HCT116 (cell line): ENCODE results near the gene HUS1B. TPM values are rescaled to one million over a fixed set of nuclear protein-coding genes. Genes with fewer than 3 reads are reported as not detected.

Source experiments
- ATAC-seq: fragments of 200-7000 bp; cut with Tn5 transposase; 2 replicates; pipeline ENCODE4 v1.9.1; 2020; ENCODE audit warnings: mild to moderate bottlenecking, moderate library complexity
- BruUV-seq: library from RNA; stranded (reverse); fragments of 400-500 nt; replicated peaks from 2 replicates; lab custom pipeline; 2021; lab: Mats Ljungman, UMichigan
- CTCF ChIA-PET: fragments of 300-600 bp; sonication (Branson Sonifier 250); formaldehyde crosslinking; loops from one replicate; lab custom pipeline; 2021; ENCODE audit warnings: antibody characterized with exemption; lab: Charles Lee
- POLR2A ChIA-PET: fragments of 300-600, 350-600 bp; sonication (Branson Sonifier 250); formaldehyde crosslinking; loops from one replicate; lab custom pipeline; 2021; ENCODE audit warnings: antibody characterized with exemption; lab: Charles Lee
- RAD21 ChIA-PET, 2 experiments: fragments of 300-600 bp; sonication (Branson Sonifier 250); formaldehyde crosslinking; loops; one replicate each; lab custom pipeline; 2023; ENCODE audit warnings: low total read pairs in 2 of 2; ENCODE audit not compliant: uncharacterized antibody in 2 of 2, unreplicated experiment in 2 of 2, low non-redundant PET in 1 of 2; lab: Charles Lee
- DNase-seq: peaks from one replicate; pipeline ENCODE4 v3.0.0-alpha.2; 2010; ENCODE audit warnings: low read depth, low spot score
- H2AFZ ChIP-seq: fragments of 200-600 bp; shearing (Covaris generic), sonication (generic); 2 replicates; pipeline ENCODE4 v1.6.1; 2017; ENCODE audit warnings: low read depth, mixed run types, mixed read lengths, antibody characterized with exemption, low read length; ENCODE audit not compliant: poor library complexity, severe bottlenecking
- H3K27ac ChIP-seq: 2 replicates; pipeline ENCODE4 v1.5.1; 2012; ENCODE audit warnings: low read depth, low read length
- H3K27me3 ChIP-seq: fragments of 200-600 bp; sonication (generic); 2 replicates; pipeline ENCODE4 v1.6.1; 2016; ENCODE audit warnings: mixed run types, low read length, mixed read lengths; ENCODE audit not compliant: insufficient read depth
- H3K36me3 ChIP-seq, 2 experiments: fragments of 200-500 bp in 1 of 2; fragments of 200-600 bp in 1 of 2; sonication (Bioruptor generic) in 1 of 2; sonication (generic) in 1 of 2; 2 replicates each; pipeline versions ENCODE4 v1.5.1 to v1.6.1; 2014 to 2016; ENCODE audit warnings: low read length in 2 of 2, inconsistent platforms in 1 of 2, mixed read lengths in 1 of 2, mixed run types in 1 of 2; ENCODE audit not compliant: insufficient read depth in 2 of 2, control insufficient read depth in 1 of 2
- H3K4me1 ChIP-seq, 2 experiments: fragments of 200-600 bp in 1 of 2; sonication (generic) in 1 of 2; 2 replicates each; pipeline versions ENCODE4 v1.5.1 to v1.6.1; 2012 to 2017; ENCODE audit warnings: low read length in 2 of 2, inconsistent platforms in 1 of 2, mild to moderate bottlenecking in 1 of 2, mixed read lengths in 1 of 2, mixed run types in 1 of 2, moderate library complexity in 1 of 2; ENCODE audit not compliant: insufficient read depth in 2 of 2, control insufficient read depth in 1 of 2
- H3K4me2 ChIP-seq: fragments of 200-600 bp; sonication (generic); 2 replicates; pipeline ENCODE4 v1.6.1; 2017; ENCODE audit warnings: mixed run types, low read length, mixed read lengths
- H3K4me3 ChIP-seq, 2 experiments: fragments of 200-600 bp in 1 of 2; sonication (generic) in 1 of 2; replicated peaks in 1 of 2; 2 replicates each; pipeline ENCODE4 v1.5.1; 2011 to 2016; ENCODE audit warnings: low read length in 2 of 2, control low read depth in 1 of 2, low read depth in 1 of 2, mild to moderate bottlenecking in 1 of 2, mixed read lengths in 1 of 2, mixed run types in 1 of 2
- H3K79me2 ChIP-seq: fragments of 200-600 bp; sonication (generic); 2 replicates; pipeline ENCODE4 v1.6.1; 2017; ENCODE audit warnings: mild to moderate bottlenecking, mixed run types, low read length, moderate library complexity, mixed read lengths; ENCODE audit not compliant: insufficient read depth
- H3K9ac ChIP-seq: fragments of 200-600 bp; sonication (generic); 2 replicates; pipeline ENCODE4 v1.6.1; 2016; ENCODE audit warnings: low read length, mixed read lengths
- H3K9me2 ChIP-seq: fragments of 200-600 bp; sonication (generic), shearing (Covaris generic); 2 replicates; pipeline ENCODE4 v1.6.1; 2017; ENCODE audit warnings: mixed run types, mild to moderate bottlenecking, moderate library complexity; ENCODE audit not compliant: insufficient read depth
- H3K9me3 ChIP-seq, 2 experiments: fragments of 200-500 bp in 1 of 2; fragments of 200-600 bp in 1 of 2; sonication (Bioruptor generic) in 1 of 2; sonication (generic) in 1 of 2; 2 replicates each; pipeline ENCODE4 v1.6.1; 2014 to 2017; ENCODE audit warnings: low read length in 2 of 2, mixed read lengths in 2 of 2, inconsistent platforms in 1 of 2, low read depth in 1 of 2, mild to moderate bottlenecking in 1 of 2, mixed run types in 1 of 2, moderate library complexity in 1 of 2; ENCODE audit not compliant: control insufficient read depth in 1 of 2, insufficient read depth in 1 of 2
- H4K20me1 ChIP-seq: fragments of 200-600 bp; sonication (generic), shearing (Covaris generic); 2 replicates; pipeline ENCODE4 v1.6.1; 2017; ENCODE audit warnings: mixed run types, mild to moderate bottlenecking, moderate library complexity; ENCODE audit not compliant: insufficient read depth
- ATF3 ChIP-seq: IDR thresholded peaks from 2 replicates; pipeline ENCODE4 v1.6.1; 2012
- CBX3 ChIP-seq: IDR thresholded peaks from 2 replicates; pipeline ENCODE4 v1.6.1; 2012; ENCODE audit warnings: low read depth
- CEBPB ChIP-seq: IDR thresholded peaks from 2 replicates; pipeline ENCODE4 v1.6.1; 2012; ENCODE audit warnings: low read depth
- CTCF ChIP-seq, 3 experiments: fragments of 200-600 bp in 1 of 3; sonication (generic) in 1 of 3; IDR thresholded peaks in 2 of 3; conservative IDR thresholded peaks in 1 of 3; 2 replicates each; pipeline ENCODE4 v1.5.1; 2012 to 2017; ENCODE audit warnings: low read depth in 2 of 3, low read length in 2 of 3, antibody characterized with exemption in 1 of 3, borderline replicate concordance in 1 of 3, control low read depth in 1 of 3, mild to moderate bottlenecking in 1 of 3, mixed read lengths in 1 of 3, mixed run types in 1 of 3, moderate library complexity in 1 of 3; ENCODE audit not compliant: insufficient read depth in 1 of 3
- EGR1 ChIP-seq: IDR thresholded peaks from 2 replicates; pipeline ENCODE4 v1.6.1; 2012; ENCODE audit warnings: low read depth
- EZH2 ChIP-seq: fragments of 200-600 bp; sonication (generic); IDR thresholded peaks from 2 replicates; pipeline ENCODE4 v1.6.1; 2017; ENCODE audit warnings: antibody characterized with exemption, mixed run types
- FOSL1 ChIP-seq: IDR thresholded peaks from 2 replicates; pipeline ENCODE4 v1.6.1; 2012; ENCODE audit warnings: low read depth
- JUND ChIP-seq: IDR thresholded peaks from 2 replicates; pipeline ENCODE4 v1.6.1; 2012
- MAX ChIP-seq: IDR thresholded peaks from 2 replicates; pipeline ENCODE4 v1.6.1; 2012
- POLR2A ChIP-seq: IDR thresholded peaks from 2 replicates; pipeline ENCODE4 v1.7.0; 2011; ENCODE audit warnings: borderline replicate concordance; ENCODE audit not compliant: insufficient read depth, insufficient read length; ENCODE audit errors: extremely low read depth
- POLR2AphosphoS5 ChIP-seq: IDR thresholded peaks from 2 replicates; pipeline ENCODE4 v1.6.1; 2011; ENCODE audit warnings: mild to moderate bottlenecking, low read depth, low read length, moderate library complexity
- REST ChIP-seq: IDR thresholded peaks from 2 replicates; pipeline ENCODE4 v1.6.1; 2012; ENCODE audit warnings: low read depth
- SIN3A ChIP-seq: IDR thresholded peaks from 2 replicates; pipeline ENCODE4 v1.6.1; 2012; ENCODE audit warnings: low read depth
- SRF ChIP-seq: IDR thresholded peaks from 2 replicates; pipeline ENCODE4 v1.6.1; 2012; ENCODE audit warnings: low read depth
- TCF7L2 ChIP-seq: IDR thresholded peaks from 2 replicates; pipeline ENCODE4 v1.7.0; 2011; ENCODE audit warnings: borderline replicate concordance, inconsistent platforms; ENCODE audit not compliant: insufficient read depth, insufficient read length; ENCODE audit errors: extremely low read depth
- YY1 ChIP-seq: IDR thresholded peaks from 2 replicates; pipeline ENCODE4 v1.6.1; 2011; ENCODE audit warnings: low read length, low read depth, moderate library complexity, mild to moderate bottlenecking; ENCODE audit not compliant: insufficient replicate concordance; ENCODE audit errors: extremely low read depth
- ZBTB33 ChIP-seq: IDR thresholded peaks from 2 replicates; pipeline ENCODE4 v1.6.1; 2011; ENCODE audit warnings: mild to moderate bottlenecking, low read length, moderate library complexity; ENCODE audit not compliant: insufficient replicate concordance; ENCODE audit errors: extremely low read depth
- ZFX ChIP-seq: fragments of 450-650 bp; IDR thresholded peaks from 2 replicates; pipeline ENCODE4 v1.6.1; 2017
- ZNF274 ChIP-seq: fragments of 200-500 bp; sonication (Bioruptor generic); IDR thresholded peaks from 2 replicates; pipeline ENCODE4 v1.6.1; 2014; ENCODE audit warnings: mild to moderate bottlenecking, low read depth, low read length, inconsistent platforms
- intact Hi-C: fragments of 100-400 bp; cut with micrococcal nuclease; formaldehyde crosslinking; loops from 2 replicates; pipeline ENCODE4 v1.10.0; 2022
- total RNA-seq: library from RNA; stranded (reverse); gene quantifications from one replicate; pipeline ENCODE4 v1.2.1, GENCODE V29; 2021; ENCODE audit not compliant: unreplicated experiment

Gene HUS1B
- total RNA-seq, 1 experiment from 2014 or later, result 0.76 TPM

GRCh38 chr6:679282-679681 lies 22.4 kb upstream of the HUS1B start:
- Histone ChIP-seq H3K4me2 (no peak overlapping the region), H3K9me2 (no peaks in the 10 kb centered on the region), H3K9ac (no peak overlapping the region), H2AFZ (no peak overlapping the region), H3K27ac (no peak overlapping the region), H3K27me3 (no peaks in the 10 kb centered on the region), H4K20me1 (no peaks in the 10 kb centered on the region), H3K4me3 (no peak overlapping the region), H3K4me1 (peaks cover 0 to 8% of the 10 kb centered on the region in 2 experiments; a peak in 2 of 4 replicates), H3K36me3 (no peaks in the 10 kb centered on the region), H3K79me2 (peaks cover 73% of the 10 kb centered on the region), H3K9me3 (no peaks in the 10 kb centered on the region)
- DNase-seq, result no peak
- RAD21 ChIA-PET, result no interaction called here
- intact Hi-C loops, result no loop called here
- CTCF ChIA-PET, result no interaction called here
- POLR2A ChIA-PET, result no interaction called here
- TF ChIP-seq YY1 (no peak), SRF (no peak), JUND (no peak), MAX (no peak), ZNF274 (no peak), FOSL1 (no peak), TCF7L2 (no peak), REST (no peak), POLR2A (no peak), CTCF (IDR thresholded peaks at IDR 0.05 in 2 of 3, conservative IDR thresholded peaks at IDR 0.05 in 1 of 3; ENCODE audit: borderline replicate concordance in 1 of 3, insufficient read depth in 1 of 3, low read depth in 2 of 3, low read length in 2 of 3) (no peak), SIN3A (no peak), ZBTB33 (no peak), EGR1 (no peak), POLR2AphosphoS5 (no peak), CEBPB (no peak), ATF3 (no peak), ZFX (no peak), EZH2 (no peak), CBX3 (no peak)
- ATAC-seq, result no peak
- BruUV-seq, result no TSS peak
